Esophagus squamous epithelium (tissue), 5 donors: ENCODE data around the gene DPYSL5. TPM values are rescaled to one million over a fixed set of nuclear protein-coding genes. Genes with fewer than 3 reads are reported as not detected.

ENCODE experiments used
- DNase-seq: peaks from one replicate; lab custom pipeline; 2025; lab: John Stamatoyannopoulos, UW
- H3K27ac ChIP-seq, 4 donors: fragments of 200-600 bp; sonication (generic); one replicate each; pipeline ENCODE4 v1.5.1; 2016 to 2019; ENCODE audit warnings: mild to moderate bottlenecking in 1 of 4
- H3K27me3 ChIP-seq, 4 donors: fragments of 200-600 bp; sonication (generic); 1 replicate in 3 of 4; 2 replicates in 1 of 4; pipeline versions ENCODE4 v1.5.1 to v1.6.0; 2017 to 2021; ENCODE audit warnings: antibody characterized with exemption in 1 of 4
- H3K36me3 ChIP-seq, 3 donors: fragments of 200-600 bp; sonication (generic); one replicate each; pipeline ENCODE4 v1.5.1; 2016 to 2019
- H3K4me1 ChIP-seq, 3 donors: fragments of 200-600 bp; sonication (generic); one replicate each; pipeline ENCODE4 v1.5.1; 2017 to 2019
- H3K4me3 ChIP-seq, 4 donors: fragments of 200-600 bp; sonication (generic); 1 replicate in 3 of 4; 2 replicates in 1 of 4; pipeline ENCODE4 v1.5.1; 2016 to 2019; ENCODE audit warnings: mild to moderate bottlenecking in 2 of 4, moderate library complexity in 1 of 4
- H3K9me3 ChIP-seq, 3 donors: fragments of 200-600 bp; sonication (generic); one replicate each; pipeline ENCODE4 v1.5.1; 2016 to 2019
- POLR2A ChIP-seq, 4 donors: fragments of 450-650 bp; IDR thresholded peaks; one replicate each; pipeline ENCODE4 v1.6.1; 2017; ENCODE audit warnings: antibody characterized with exemption in 4 of 4, mild to moderate bottlenecking in 4 of 4, moderate library complexity in 3 of 4
- WGBS, 2 donors: methylation state at CpG; one replicate each; pipeline ENCODE4 v1.1.5; 2018; 5-methylcytosine and 5-hydroxymethylcytosine counted together
- intact Hi-C: fragments of 100-400 bp; cut with DNase I; formaldehyde crosslinking; loops from one replicate; pipeline ENCODE4 v1.15.0; 2022
- total RNA-seq, 4 donors: library from RNA; depleted of rRNA; stranded (reverse); fragments of >200 nt; gene quantifications; one replicate each; pipeline ENCODE4 v1.1.0, GENCODE V29; 2016
- TF ChIP-seq, protein P1 (sequence below), 6 experiments: fragments of 450-650 bp in 4 of 6; fragments of 200-600 bp in 2 of 6; sonication (generic) in 2 of 6; IDR thresholded peaks; one replicate each; pipeline ENCODE4 v1.5.1; 2016 to 2019; ENCODE audit warnings: antibody characterized with exemption in 6 of 6, mild to moderate bottlenecking in 4 of 6, moderate library complexity in 4 of 6
- donor health status: DM: yes; HTN: yes; CAD: no.

The DPYSL5 gene
- total RNA-seq, 4 donors from 2014 or later: not detected

DNA sequence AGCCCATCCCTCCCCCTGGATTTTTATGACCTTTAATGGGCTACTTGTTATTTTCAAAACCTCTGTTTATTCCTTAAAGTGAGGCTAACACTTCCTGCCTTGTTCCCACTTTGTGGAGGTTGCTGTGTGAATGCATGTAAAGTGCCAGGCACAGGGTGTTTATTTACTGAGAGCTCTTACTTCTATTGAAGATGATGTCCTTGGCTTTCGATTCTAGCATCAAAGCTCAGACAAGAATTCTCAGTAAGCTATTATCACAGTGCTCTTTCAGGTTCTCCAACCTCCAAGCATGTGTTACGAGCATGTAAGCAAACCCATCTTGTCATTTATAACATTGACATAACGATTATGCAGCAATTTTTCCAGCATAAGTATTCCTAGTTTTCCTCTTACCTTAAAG, 44.2 kb downstream of the DPYSL5 start:
- intact Hi-C loops: no loop called here
- DNase-seq: no peak
- H3K36me3 ChIP-seq: no peaks in the 10 kb centered on the region
- TF ChIP-seq, protein P1, sequence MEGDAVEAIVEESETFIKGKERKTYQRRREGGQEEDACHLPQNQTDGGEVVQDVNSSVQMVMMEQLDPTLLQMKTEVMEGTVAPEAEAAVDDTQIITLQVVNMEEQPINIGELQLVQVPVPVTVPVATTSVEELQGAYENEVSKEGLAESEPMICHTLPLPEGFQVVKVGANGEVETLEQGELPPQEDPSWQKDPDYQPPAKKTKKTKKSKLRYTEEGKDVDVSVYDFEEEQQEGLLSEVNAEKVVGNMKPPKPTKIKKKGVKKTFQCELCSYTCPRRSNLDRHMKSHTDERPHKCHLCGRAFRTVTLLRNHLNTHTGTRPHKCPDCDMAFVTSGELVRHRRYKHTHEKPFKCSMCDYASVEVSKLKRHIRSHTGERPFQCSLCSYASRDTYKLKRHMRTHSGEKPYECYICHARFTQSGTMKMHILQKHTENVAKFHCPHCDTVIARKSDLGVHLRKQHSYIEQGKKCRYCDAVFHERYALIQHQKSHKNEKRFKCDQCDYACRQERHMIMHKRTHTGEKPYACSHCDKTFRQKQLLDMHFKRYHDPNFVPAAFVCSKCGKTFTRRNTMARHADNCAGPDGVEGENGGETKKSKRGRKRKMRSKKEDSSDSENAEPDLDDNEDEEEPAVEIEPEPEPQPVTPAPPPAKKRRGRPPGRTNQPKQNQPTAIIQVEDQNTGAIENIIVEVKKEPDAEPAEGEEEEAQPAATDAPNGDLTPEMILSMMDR (IDR thresholded peaks at IDR 0.05): no peak
- no peak for TF ChIP-seq POLR2A (IDR thresholded peaks at IDR 0.05)
- 42 to 56% methylated on average over 2 to 3 of the region's 3 CpGs for WGBS, 2 donors
- no peaks in the 10 kb centered on the region for H3K27me3 ChIP-seq
- no peak overlapping the region for H3K27ac ChIP-seq
- H3K9me3 ChIP-seq: no peaks in the 10 kb centered on the region
- no peak overlapping the region for H3K4me3 ChIP-seq
- no peaks in the 10 kb centered on the region for H3K4me1 ChIP-seq

DNA sequence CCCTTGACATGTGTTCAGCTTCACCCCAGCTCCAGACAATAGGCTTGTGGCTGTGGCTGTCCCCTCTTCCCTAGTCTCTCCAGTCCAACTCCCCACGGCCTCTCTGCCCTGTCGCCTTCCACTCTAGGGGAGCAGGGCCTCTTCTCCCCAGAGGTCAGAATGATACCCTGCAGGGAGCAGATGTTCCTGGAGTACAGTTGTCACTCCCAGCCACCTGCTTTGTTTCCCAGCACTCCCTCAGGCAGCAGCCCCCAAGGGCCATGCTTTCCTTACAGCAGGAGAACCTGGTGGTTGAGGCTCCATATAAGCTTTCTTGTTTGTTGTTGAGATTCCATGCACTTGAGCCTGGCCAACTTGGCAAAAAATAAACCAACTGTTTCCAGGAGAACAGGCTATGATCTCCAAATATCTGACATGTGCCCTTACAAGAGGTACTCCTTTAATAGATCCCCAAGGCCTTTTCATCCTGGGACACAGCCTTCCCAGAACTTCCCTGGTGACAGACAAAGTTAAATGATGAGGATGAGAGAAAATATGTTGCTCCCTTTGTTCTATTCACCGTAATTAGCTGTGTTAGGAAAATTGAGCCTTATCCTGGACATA, 45.1 kb downstream of the DPYSL5 start:
- Histone ChIP-seq H3K4me1 (no peaks in the 10 kb centered on the region), H3K9me3 (no peaks in the 10 kb centered on the region), H3K27me3 (no peaks in the 10 kb centered on the region), H3K4me3 (no peak overlapping the region), H3K36me3 (no peaks in the 10 kb centered on the region), H3K27ac (no peak overlapping the region)
- intact Hi-C loops: no loop called here
- no peak for TF ChIP-seq POLR2A (IDR thresholded peaks at IDR 0.05)
- TF ChIP-seq, protein P1 (IDR thresholded peaks at IDR 0.05): no peak
- no peak for DNase-seq
- 76 to 89% methylated on average over 3 of the region's 3 CpGs for WGBS, 2 donors

DNA sequence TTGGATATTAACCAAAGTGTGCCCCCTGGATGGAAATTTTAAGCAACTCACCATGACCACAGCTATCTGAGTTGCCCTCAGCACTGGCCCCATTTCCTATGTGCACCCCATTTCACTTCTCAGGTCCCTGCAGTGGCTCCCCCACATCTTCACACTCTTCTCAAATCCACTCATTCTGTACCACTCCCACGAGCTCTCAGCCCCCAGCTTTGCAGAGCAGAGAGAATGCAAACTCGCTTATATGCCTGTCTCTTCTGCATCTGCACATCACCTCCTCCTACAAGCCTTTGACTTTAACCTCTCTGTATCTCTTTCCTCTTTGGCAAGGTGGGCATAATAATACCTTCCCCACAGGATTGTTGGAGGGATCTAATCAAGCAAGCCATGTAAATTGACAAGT, 46.2 kb downstream of the DPYSL5 start:
- no peak for DNase-seq
- intact Hi-C loops: no loop called here
- no peak overlapping the region for H3K27ac ChIP-seq

DNA sequence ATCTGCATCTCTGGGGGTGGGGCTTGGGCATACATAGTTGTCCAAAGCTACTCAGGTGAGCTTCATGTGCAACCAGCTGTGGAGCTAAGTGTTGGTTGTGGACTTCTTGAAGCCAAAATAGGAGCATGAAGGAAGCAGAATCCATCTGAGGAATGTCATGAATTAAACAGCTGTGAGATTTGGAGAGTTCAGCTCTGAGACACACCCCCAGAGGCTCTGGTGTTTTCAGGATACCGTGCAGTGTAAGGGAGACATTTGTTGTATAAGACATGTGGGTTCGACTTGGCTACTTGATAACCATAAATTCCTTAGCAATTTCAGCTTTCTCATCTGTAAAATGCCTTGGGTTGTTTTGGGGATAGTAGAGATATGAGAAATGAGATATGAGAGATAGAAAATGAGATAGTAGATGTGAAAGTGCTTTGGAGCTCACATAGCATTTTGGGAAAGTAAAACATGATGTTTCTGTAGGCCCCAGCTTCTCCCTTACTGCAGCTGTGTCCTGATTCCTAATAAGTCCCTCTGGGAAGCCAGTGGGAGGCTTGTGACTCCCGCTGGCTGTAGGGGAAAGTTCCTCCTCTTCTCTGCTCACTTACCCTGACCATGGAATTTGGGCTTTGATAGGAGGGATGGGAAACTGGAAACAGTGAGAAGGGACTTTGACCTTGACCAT, 50.0 kb downstream of the DPYSL5 start:
- Histone ChIP-seq H3K36me3 (no peaks in the 10 kb centered on the region), H3K27ac (no peak overlapping the region), H3K9me3 (no peaks in the 10 kb centered on the region), H3K4me1 (no peaks in the 10 kb centered on the region), H3K27me3 (no peaks in the 10 kb centered on the region), H3K4me3 (no peak overlapping the region)
- WGBS, 2 donors: 59 to 65% methylated on average over 3 of the region's 3 CpGs
- TF ChIP-seq, protein P1 (IDR thresholded peaks at IDR 0.05): no peak
- TF ChIP-seq POLR2A (IDR thresholded peaks at IDR 0.05): no peak
- intact Hi-C loops: no loop called here
- no peak for DNase-seq

More for the DNA sequence above, 46.2 kb downstream of the DPYSL5 start:
- TF ChIP-seq POLR2A (IDR thresholded peaks at IDR 0.05): no peak
- TF ChIP-seq, protein P1 (IDR thresholded peaks at IDR 0.05): no peak
- WGBS, 2 donors: 54 to 79% methylated on average over 2 of the region's 2 CpGs
- Histone ChIP-seq H3K9me3 (no peaks in the 10 kb centered on the region), H3K27me3 (no peaks in the 10 kb centered on the region), H3K4me1 (no peaks in the 10 kb centered on the region), H3K36me3 (no peaks in the 10 kb centered on the region), H3K4me3 (no peak overlapping the region)

DNA sequence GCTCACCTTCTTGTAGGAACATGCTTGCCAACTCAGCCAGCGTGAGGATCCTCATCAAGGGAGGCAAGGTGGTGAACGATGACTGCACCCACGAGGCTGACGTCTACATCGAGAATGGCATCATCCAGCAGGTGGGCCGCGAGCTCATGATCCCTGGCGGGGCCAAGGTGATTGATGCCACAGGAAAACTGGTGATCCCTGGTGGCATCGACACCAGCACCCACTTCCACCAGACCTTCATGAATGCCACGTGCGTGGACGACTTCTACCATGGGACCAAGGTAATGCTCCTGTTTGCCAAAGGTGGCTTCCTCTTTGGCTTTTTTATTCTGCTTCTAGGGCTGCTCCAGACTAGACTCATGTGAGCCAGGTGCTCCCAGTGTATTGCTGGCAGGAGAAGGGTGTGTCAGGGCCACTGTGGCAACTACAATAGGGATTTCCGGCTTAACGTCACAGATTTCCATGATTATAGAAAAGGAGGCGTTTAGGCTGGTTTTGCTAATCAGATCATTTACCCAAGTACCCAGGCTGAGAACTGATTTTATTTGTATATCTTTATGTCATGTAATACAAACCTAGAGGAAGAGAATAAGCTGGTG, 50.6 kb downstream of the DPYSL5 start:
- no peak for DNase-seq
- Histone ChIP-seq H3K27ac (no peak overlapping the region), H3K4me1 (no peaks in the 10 kb centered on the region), H3K27me3 (no peaks in the 10 kb centered on the region), H3K36me3 (no peaks in the 10 kb centered on the region), H3K9me3 (no peaks in the 10 kb centered on the region), H3K4me3 (no peak overlapping the region)
- no peak for TF ChIP-seq POLR2A (IDR thresholded peaks at IDR 0.05)
- TF ChIP-seq, protein P1 (IDR thresholded peaks at IDR 0.05): no peak
- intact Hi-C loops: no loop called here
- 89 to 90% methylated on average over 6 to 12 of the region's 15 CpGs for WGBS, 2 donors
